K562 (cell line): ENCODE measurements around the gene PSPH.

Source experiments
- BRF1 ChIP-seq: IDR thresholded peaks from 3 replicates; pipeline ENCODE4 v1.6.1; 2011; ENCODE audit warnings: borderline replicate concordance, mild to moderate bottlenecking; ENCODE audit not compliant: insufficient read length; ENCODE audit errors: extremely low read depth
- GABPB1 ChIP-seq: sonication (generic); formaldehyde crosslinking; IDR thresholded peaks from 2 replicates; pipeline ENCODE4 v1.8.0; 2022; ENCODE audit warnings: mild to moderate bottlenecking, missing genetic modification reagents
- RAD21 ChIP-seq, 2 experiments: fragments of 250-450 bp in 1 of 2; fragments of 450-650 bp in 1 of 2; sonication (Bioruptor Pico) in 1 of 2; formaldehyde crosslinking in 1 of 2; IDR thresholded peaks in 1 of 2; conservative IDR thresholded peaks in 1 of 2; 2 replicates each; pipeline versions ENCODE4 v1.4.0 to v1.8.0; 2020 to 2022; ENCODE audit warnings: mild to moderate bottlenecking in 2 of 2, moderate library complexity in 1 of 2
- XRCC3 ChIP-seq: fragments of 450-650 bp; IDR thresholded peaks from 2 replicates; pipeline ENCODE4 v1.6.1; 2017; ENCODE audit warnings: mild to moderate bottlenecking, moderate library complexity
- ZZZ3 ChIP-seq: fragments of 450-650 bp; IDR thresholded peaks from 2 replicates; pipeline ENCODE4 v1.6.1; 2016; ENCODE audit warnings: antibody characterized with exemption, mild to moderate bottlenecking, moderate library complexity
- TF ChIP-seq, protein P1 (sequence below), 2 experiments: fragments of 450-650 bp in 1 of 2; sonication (generic) in 1 of 2; formaldehyde crosslinking; conservative IDR thresholded peaks; 2 replicates each; pipeline versions ENCODE4 v1.4.0 to v1.8.1; 2020 to 2022; ENCODE audit warnings: mild to moderate bottlenecking in 1 of 2, missing genetic modification reagents in 1 of 2
- TF ChIP-seq, protein P2 (sequence below): fragments of 450-650 bp; formaldehyde crosslinking; conservative IDR thresholded peaks from 2 replicates; pipeline ENCODE4 v1.4.0; 2022; ENCODE audit warnings: mild to moderate bottlenecking, missing genetic modification characterization

DNA sequence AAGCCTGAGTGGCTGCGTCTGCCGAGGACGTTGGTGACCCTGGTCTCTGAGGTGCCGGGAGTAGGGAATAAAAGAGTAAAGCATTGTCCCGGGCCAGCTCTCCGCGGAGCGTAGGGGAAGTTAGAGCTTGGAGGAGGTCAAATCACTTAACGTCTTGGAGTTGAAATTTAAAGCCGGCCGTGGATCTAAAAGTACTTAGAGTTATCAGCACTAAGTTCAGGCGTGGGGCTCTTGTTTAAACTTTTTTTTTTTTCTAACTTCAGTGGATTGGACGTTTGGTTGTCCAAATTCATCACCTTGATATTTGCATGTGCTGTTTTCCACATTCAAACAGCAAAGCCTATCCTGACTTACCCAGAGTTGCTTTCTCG, 86.2 kb downstream of the PSPH start:
- TF ChIP-seq, protein P1, sequence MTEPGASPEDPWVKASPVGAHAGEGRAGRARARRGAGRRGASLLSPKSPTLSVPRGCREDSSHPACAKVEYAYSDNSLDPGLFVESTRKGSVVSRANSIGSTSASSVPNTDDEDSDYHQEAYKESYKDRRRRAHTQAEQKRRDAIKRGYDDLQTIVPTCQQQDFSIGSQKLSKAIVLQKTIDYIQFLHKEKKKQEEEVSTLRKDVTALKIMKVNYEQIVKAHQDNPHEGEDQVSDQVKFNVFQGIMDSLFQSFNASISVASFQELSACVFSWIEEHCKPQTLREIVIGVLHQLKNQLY (CRISPR knock-in tag; conservative IDR thresholded peaks at IDR 0.05): no peak
- TF ChIP-seq, protein P2, sequence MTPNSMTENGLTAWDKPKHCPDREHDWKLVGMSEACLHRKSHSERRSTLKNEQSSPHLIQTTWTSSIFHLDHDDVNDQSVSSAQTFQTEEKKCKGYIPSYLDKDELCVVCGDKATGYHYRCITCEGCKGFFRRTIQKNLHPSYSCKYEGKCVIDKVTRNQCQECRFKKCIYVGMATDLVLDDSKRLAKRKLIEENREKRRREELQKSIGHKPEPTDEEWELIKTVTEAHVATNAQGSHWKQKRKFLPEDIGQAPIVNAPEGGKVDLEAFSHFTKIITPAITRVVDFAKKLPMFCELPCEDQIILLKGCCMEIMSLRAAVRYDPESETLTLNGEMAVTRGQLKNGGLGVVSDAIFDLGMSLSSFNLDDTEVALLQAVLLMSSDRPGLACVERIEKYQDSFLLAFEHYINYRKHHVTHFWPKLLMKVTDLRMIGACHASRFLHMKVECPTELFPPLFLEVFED (CRISPR knock-in tag): no peak
- TF ChIP-seq BRF1 (no peak), ZZZ3 (no peak), GABPB1 (CRISPR knock-in tag) (no peak), RAD21 (CRISPR knock-in tag; conservative IDR thresholded peaks at IDR 0.05 in 1 of 2, IDR thresholded peaks at IDR 0.05 in 1 of 2) (no peak), XRCC3 (no peak)
